ENCODE data around the gene BRIX1.
A peak's percentile ranks its signal among the peaks of the same experiment; 100 is the strongest.

Gene BRIX1

DNA sequence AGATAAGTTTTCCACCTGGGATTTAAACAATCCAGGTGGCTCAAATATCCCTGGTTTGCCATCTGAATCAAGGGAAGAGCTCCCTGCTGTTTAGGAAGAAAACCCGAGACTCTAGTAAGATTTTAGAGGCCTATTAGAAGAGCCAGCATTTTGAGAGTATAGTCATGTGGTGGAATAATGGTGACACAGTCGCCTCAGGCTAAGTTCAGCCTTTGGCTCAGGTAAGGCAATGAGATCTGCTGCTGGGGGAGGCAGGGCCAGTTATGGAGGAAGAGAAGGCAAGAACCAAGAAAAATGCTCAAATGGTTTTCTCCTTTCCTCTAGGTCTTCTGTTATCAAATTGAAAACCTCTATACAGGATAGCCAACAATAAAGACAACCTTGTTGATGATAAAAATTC lies 16.4 kb upstream of the BRIX1 start:
- no peak overlapping the region for H3K27ac ChIP-seq (ENCODE audit: low read length)
- no peak for TF ChIP-seq CTCF (IDR thresholded peaks at IDR 0.05; ENCODE audit: low read depth, low read length)
- no peak for TF ChIP-seq EZH2phosphoT487 (IDR thresholded peaks at IDR 0.05; ENCODE audit: low read depth)
- H3K9me3 ChIP-seq (ENCODE audit: insufficient read depth, low read length): no peaks in the 10 kb centered on the region
- H4K20me1 ChIP-seq (ENCODE audit: insufficient read depth, low read length): no peaks in the 10 kb centered on the region
- H2AFZ ChIP-seq (ENCODE audit: low read depth, low read length): no peak overlapping the region
- no peaks in the 10 kb centered on the region for H3K79me2 ChIP-seq (ENCODE audit: low read length)
- no peaks in the 10 kb centered on the region for H3K27me3 ChIP-seq (ENCODE audit: low read depth, low read length)
- no peak overlapping the region for H3K4me3 ChIP-seq (ENCODE audit: low read length)
- H3K36me3 ChIP-seq (replicated peaks; ENCODE audit: low read depth, low read length): no peaks in the 10 kb centered on the region
- no peak overlapping the region for H3K9ac ChIP-seq (ENCODE audit: low read length)
- H3K4me2 ChIP-seq (ENCODE audit: low read length): no peak overlapping the region
- no peaks in the 10 kb centered on the region; the same call in 1 of the 2 replicates for H3K4me1 ChIP-seq (ENCODE audit: low read length)

- Histone ChIP-seq H3K4me3 (ENCODE audit: low read length) (no peak overlapping the region), H3K4me2 (ENCODE audit: low read length) (no peak overlapping the region), H3K9ac (ENCODE audit: low read length) (no peak overlapping the region), H3K9me3 (ENCODE audit: insufficient read depth, low read length) (no peaks in the 10 kb centered on the region), H3K27ac (ENCODE audit: low read length) (no peak overlapping the region), H2AFZ (ENCODE audit: low read depth, low read length) (no peak overlapping the region), H3K27me3 (ENCODE audit: low read depth, low read length) (no peaks in the 10 kb centered on the region), H3K4me1 (ENCODE audit: low read length) (no peaks in the 10 kb centered on the region; the same call in 1 of the 2 replicates), H4K20me1 (ENCODE audit: insufficient read depth, low read length) (no peaks in the 10 kb centered on the region), H3K36me3 (replicated peaks; ENCODE audit: low read depth, low read length) (peaks cover 5% of the 10 kb centered on the region), H3K79me2 (ENCODE audit: low read length) (no peaks in the 10 kb centered on the region)
- TF ChIP-seq EZH2phosphoT487 (IDR thresholded peaks at IDR 0.05; ENCODE audit: low read depth) (no peak), CTCF (IDR thresholded peaks at IDR 0.05; ENCODE audit: low read depth, low read length) (no peak)
Measured at GRCh38 chr5:34900652-34901051, 14.9 kb upstream of the BRIX1 start.

DNA sequence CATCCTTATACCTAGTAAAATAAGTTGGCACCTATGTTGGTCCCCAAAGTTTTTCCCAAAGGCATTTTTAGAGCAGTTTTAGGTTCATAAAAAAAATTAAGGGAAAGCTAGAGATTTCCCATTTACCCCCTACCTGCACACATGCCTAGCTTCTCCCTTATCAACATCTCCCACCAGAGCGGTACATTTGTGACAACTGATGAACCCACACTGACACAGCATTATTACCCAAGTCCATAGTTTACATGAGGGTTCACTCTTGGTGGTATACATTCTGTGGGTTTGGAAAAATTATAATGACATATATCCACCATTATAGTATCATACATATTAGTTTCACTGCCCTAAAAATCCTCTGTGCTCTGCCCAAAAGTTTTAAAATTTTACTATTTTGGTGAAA lies 12.3 kb upstream of the BRIX1 start:
- H3K9me3 ChIP-seq (ENCODE audit: insufficient read depth, low read length): no peaks in the 10 kb centered on the region

GRCh38 chr5:34905564-34905963 lies 9.9 kb upstream of the BRIX1 start:
- no peak for TF ChIP-seq EZH2phosphoT487 (IDR thresholded peaks at IDR 0.05; ENCODE audit: low read depth)
- TF ChIP-seq CTCF (IDR thresholded peaks at IDR 0.05; ENCODE audit: low read depth, low read length): 0 out of 2 replicates have a peak, but pooled peaks have one; percentile 26
- H3K4me1 ChIP-seq (ENCODE audit: low read length): no peaks in the 10 kb centered on the region
- H3K9me3 ChIP-seq (ENCODE audit: insufficient read depth, low read length): no peaks in the 10 kb centered on the region
- peaks cover 19% of the 10 kb centered on the region for H3K36me3 ChIP-seq (replicated peaks; ENCODE audit: low read depth, low read length)
- H3K27ac ChIP-seq (ENCODE audit: low read length): no peak overlapping the region
- no peaks in the 10 kb centered on the region for H3K27me3 ChIP-seq (ENCODE audit: low read depth, low read length)
- H2AFZ ChIP-seq (ENCODE audit: low read depth, low read length): no peak overlapping the region
- no peak overlapping the region for H3K4me3 ChIP-seq (ENCODE audit: low read length)
- H4K20me1 ChIP-seq (ENCODE audit: insufficient read depth, low read length): no peaks in the 10 kb centered on the region
- H3K4me2 ChIP-seq (ENCODE audit: low read length): no peak overlapping the region
- H3K79me2 ChIP-seq (ENCODE audit: low read length): no peaks in the 10 kb centered on the region
- H3K9ac ChIP-seq (ENCODE audit: low read length): no peak overlapping the region

More for the DNA sequence above, 12.3 kb upstream of the BRIX1 start:
- TF ChIP-seq CTCF (IDR thresholded peaks at IDR 0.05; ENCODE audit: low read depth, low read length) (no peak), EZH2phosphoT487 (IDR thresholded peaks at IDR 0.05; ENCODE audit: low read depth) (no peak)
- H3K27ac ChIP-seq (ENCODE audit: low read length): no peak overlapping the region
- H3K79me2 ChIP-seq (ENCODE audit: low read length): no peaks in the 10 kb centered on the region
- H3K4me2 ChIP-seq (ENCODE audit: low read length): no peak overlapping the region
- no peak overlapping the region for H3K4me3 ChIP-seq (ENCODE audit: low read length)
- no peaks in the 10 kb centered on the region for H3K27me3 ChIP-seq (ENCODE audit: low read depth, low read length)
- H3K9ac ChIP-seq (ENCODE audit: low read length): no peak overlapping the region
- peaks cover 5% of the 10 kb centered on the region for H3K36me3 ChIP-seq (replicated peaks; ENCODE audit: low read depth, low read length)
- no peak overlapping the region for H2AFZ ChIP-seq (ENCODE audit: low read depth, low read length)
- no peaks in the 10 kb centered on the region for H3K4me1 ChIP-seq (ENCODE audit: low read length)
- no peaks in the 10 kb centered on the region for H4K20me1 ChIP-seq (ENCODE audit: insufficient read depth, low read length)
